GM18502 (cell line): Measurements from ENCODE around the gene MINDY4.

Experiments
- ATAC-seq: cut with Tn5 transposase; IDR thresholded peaks from one replicate; pipeline ENCODE4 v1.9.1; 2021; ENCODE audit warnings: mild to moderate bottlenecking; ENCODE audit not compliant: unreplicated experiment, poor library complexity

The MINDY4 gene

DNA sequence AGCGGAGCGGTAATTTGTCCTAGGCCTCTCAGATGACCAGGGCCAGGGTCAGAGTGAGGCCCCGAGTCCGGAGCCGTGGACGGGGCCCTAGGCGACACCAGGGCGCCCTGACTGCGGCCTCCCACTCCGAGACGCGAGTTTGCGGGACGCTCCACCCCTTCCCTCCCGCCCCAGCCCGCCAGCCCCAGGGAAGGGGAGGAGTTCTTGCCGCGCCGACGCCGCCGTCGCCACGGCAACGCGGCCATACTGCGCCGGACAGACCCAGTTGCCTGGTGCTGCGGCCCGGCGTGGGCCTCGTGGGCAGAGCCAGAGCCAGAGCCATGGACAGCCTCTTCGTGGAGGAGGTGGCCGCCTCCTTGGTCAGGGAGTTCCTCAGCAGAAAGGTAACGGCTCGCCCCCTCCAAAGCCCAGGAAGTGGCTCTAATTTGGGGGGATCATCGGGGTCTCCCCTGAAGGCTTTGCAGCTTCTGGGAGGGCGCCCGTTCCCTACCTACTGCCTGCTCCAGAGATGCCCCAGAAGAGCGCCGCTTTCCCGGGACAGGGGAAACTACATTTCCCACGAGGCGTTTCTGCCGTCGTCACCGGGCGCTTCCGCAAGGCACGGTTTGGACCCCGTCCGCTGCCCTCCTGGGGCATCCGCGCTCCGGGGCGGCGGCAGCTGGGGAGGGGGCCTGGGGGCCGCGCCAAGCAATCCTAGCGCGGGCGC lies at the start of gene MINDY4:
TSS of gene MINDY4 (plus strand) at position 244 of the 706 bp plus-strand sequence. CDS start at position 321, 77 bp downstream.
- ATAC-seq = peak; percentile 93

DNA sequence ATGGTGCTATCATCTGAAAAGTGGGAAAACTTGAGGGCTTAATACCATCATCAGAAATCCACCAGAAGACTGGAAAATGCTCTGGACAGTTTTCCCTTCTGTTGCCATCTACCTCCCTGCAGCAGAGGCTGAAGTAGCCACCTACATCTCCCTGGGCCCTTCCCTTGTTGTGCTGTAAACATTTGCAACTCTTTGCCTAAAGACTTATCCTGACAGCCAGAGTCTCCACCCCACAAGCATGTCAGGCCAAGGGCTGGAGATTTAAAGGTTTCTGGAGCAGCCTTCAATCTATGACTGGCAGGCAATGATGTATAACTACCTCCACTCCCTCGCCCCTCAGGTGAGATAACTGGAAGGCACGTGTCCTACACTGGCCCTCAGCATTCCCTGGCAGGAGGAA lies 49.0 kb upstream of the MINDY4 start:
- no peak for ATAC-seq

DNA sequence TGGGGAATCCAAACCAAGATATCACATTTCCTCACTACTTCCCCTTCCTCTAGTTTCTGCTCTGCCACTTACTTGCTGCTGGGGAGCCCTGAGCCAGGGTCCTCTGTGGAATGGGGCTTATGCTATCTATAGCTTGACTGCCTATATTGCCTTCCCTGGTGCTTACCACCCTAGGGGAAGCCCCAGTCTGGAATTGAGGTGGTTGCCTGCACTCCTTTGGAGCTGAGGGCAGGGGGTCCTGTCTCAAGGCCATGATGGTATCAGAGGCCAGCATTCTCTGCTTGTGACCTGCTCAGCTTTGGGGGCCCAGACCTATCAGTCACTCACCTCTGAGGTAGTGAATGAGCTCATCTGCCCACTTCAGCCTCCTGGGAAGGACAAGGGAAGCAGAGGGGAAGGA lies 48.5 kb upstream of the MINDY4 start:
- no peak for ATAC-seq

DNA sequence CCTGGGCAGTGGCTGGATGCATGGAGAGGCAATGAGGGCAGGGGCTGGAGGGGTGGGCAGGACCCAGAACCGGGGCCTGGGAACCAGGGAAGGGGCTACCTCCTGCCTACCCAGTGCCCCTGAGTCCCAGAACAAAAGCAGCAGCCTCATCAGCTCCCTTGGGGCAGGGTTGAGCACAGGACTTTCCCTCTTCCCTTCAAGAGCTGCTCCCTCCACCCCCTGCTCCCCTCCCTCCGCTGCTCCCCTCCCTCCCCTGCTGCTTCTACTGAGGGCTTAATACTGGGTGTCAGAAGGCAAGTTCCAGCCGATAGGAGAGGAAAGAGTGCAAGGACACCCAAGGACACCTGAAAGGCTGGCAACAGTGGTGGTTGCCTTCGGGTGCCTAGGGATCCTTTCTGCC lies 47.4 kb upstream of the MINDY4 start:
- ATAC-seq = no peak

DNA sequence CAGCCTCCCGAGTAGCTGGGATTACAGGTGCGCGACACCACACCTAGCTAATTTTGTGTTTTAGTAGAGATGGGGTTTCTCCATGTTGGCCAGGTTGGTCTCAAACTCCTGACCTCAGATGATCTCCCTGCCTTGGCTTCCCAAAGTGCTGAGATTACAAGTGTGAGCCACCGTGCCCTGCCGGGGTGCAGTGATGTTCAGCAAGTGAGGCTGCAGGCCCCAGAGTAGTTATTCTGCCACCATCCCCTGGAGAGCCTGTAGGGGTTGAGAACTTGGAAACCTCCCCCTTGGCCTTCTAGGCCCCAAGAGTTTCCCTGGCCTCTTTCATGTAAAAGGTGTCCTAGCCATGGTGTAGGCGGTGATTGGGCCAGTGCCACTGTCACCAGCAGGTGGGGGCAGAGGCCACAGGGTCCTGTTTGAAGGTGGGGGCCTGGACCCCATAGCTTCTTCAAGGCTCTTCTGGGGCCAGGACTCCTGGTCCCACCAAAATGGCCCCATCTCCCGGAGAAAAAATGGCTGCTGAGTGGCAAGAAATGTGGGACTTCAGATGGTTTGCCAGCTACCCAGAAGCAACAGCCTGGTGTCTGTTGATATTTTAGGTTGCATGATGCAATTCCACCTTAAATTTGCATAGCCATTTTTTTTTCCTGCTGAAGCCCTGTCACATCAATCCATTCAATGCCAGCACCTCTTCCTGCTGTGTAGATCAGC lies 44.8 kb upstream of the MINDY4 start:
- no peak for ATAC-seq

DNA sequence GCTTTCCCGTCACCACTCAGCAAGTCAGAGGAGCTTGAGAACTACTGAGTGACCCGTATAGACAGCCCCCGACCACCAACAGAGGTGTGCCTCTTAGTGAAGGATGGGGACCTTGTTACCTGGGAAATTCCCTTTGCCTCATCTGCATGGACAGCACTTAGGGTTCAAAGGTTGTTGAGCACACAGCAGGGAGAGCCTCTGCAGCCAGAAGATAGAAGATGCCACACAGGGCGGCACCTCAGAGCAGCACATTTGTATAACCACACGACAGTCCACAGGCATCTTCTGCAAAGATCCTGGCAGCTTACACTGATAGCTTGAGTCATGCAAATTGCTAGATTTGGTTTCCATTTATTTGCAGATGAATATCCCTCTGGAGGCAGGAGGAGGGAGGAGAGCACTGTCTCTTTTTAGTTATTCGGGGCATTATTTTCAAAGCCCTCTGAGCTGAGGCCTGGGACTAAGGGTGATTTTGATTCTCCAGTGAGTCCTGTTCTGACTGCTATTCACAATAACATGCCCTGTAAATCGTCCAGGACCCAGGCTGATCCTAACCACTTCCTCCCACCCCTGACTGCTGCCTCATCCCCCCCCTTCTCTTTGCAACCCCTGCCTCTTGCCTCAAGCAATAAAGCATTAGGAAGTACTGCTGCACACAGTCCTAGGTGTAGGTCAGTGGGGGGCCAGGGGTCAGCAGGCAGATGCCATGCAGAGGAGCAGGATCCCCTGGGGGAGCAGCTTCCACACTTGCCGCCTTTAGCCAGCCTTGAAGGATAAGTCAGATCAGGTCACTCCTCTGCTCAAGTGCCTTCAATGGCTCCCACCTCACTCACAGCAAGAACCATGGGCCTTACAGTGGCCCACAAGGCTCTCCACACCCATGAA lies 43.9 kb upstream of the MINDY4 start:
- ATAC-seq = peak; percentile 71

DNA sequence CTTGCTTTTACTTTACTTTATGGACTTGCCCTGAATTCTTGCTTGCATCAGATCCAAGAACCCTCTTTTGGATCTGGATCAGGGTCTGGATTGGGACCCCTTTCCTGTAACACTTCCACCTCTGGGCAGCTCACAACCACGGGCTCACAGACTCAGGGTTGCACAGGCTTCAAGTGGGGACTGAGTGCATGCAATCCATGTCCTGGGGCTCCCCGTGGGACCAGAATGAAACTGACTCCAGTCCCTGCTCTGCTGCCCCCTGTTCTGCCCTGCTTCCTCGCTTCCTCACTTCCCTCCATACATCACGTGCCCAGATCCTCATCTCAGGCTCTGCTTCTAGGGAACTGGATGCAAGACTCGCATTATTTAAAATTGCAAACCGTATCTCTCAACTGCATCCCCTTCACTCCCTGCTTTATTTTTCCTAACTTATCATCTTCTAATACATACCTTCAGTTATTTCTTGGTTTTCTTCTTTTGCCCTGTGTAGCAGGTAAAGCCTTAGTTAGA lies 42.6 kb upstream of the MINDY4 start:
- no peak for ATAC-seq

DNA sequence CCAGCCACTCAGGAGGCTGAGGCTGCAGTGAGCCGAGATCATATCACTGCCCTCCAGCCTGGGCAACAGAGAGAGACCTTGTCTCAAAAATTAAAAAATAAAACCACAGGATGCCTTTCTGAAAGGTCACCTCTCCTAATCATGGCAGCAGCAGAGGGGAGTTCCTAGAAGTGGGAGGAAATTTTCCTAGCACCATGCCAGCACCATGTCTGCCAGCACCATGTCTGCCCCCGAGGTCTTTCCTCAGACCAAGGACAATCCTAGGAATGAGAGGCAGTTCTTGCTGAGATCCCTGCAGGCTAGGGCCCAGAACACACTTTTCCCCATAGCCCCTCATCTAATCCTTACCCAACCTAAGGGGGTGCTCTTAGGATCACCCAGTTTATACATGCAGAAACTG lies 41.6 kb upstream of the MINDY4 start:
- ATAC-seq = no peak

DNA sequence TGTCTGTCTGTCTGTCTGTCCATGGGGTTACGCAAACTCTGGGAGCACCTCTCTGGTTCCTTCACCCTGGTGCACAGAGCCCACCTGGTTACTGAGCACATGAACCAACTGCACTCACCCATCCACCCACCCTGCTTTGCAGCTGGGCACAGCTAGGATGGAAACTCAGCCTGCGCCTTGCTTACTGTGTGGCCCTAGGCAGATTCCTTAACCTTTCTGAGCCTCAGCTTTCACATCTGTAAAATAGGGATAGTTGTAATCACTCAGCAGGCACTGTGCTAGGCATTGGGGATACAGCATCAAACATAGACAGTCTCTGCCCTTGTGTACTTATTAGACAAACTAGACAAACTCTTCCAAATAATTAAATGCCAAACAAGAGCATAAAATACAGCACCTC lies 41.1 kb upstream of the MINDY4 start:
- ATAC-seq = no peak

DNA sequence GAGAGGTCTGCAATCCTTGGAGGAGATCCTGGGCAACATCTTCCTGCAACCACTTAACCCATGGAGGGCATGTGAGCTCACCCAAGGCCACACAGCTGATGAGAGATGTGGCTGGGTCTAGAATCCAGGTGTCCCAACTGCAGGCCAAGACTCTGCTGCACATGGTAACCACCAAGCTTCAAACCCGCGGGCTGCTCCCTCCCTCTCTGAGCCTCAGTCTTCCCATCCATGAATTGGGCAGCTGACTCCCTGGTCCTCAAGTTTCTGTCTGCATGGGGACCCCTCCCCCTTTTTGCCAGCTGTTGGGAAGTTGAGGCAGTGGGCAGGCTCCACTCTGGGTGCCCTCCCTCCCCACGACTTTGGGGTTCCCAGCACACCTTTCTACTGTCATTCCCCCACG lies 40.2 kb upstream of the MINDY4 start:
- ATAC-seq = no peak

DNA sequence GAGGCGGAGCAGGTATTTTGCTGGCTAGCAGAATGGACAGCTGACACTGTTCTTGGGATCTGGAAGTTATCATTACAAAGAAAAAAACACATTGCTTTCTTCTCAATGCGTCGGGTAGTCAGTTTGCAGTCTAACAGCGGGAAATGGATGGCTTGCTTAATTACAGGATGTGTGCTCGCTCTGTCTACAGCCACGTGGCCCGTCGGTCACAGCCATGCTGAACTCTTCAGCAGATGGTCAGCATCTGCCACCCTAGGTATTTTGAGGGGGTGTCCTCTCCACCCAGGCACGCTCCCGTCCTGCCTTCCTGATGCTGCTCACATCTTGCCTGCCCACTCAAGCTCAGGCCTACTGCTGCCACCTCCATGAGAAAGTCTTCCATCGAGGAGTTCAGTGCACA lies 39.6 kb upstream of the MINDY4 start:
- no peak for ATAC-seq

DNA sequence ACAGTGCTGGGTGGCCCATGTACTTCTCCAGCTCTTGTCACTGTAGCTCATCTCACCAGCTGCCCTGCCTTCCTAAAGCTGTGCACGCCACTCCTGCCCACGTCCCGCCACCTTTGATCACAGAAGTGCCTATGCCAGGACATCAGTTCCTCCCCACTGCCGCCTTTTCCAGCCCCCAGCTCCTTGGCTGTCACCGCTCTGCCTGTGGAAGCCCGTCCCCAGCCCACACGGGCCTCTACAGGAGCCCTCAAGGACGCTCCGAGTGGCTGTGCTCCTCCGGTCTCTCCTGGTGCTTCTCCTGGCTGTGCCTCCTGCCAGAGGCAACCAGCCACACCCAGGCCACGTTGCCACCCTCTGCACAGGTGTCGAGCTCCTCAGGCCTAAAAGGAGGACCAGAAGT lies 38.6 kb upstream of the MINDY4 start:
- ATAC-seq = no peak

DNA sequence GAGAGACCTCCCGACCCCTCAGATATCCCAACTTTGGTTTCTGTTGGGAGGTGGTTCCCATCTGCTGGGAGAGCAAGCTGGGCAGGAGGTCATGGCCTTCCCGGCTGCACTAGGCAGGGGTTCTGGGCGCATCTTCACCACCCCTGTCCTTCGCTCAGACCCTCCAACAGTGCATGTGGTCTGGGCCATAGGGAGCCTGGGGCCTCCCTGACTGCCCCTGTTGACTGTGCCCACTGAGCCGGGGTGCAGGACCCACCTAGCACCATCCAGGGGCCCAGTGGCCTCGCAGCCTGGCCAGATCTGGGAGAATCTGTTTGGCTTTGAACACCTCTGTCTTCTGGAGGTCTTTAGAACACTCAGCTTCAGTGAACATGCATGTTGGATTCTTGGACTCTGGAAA lies 38.0 kb upstream of the MINDY4 start:
- no peak for ATAC-seq

DNA sequence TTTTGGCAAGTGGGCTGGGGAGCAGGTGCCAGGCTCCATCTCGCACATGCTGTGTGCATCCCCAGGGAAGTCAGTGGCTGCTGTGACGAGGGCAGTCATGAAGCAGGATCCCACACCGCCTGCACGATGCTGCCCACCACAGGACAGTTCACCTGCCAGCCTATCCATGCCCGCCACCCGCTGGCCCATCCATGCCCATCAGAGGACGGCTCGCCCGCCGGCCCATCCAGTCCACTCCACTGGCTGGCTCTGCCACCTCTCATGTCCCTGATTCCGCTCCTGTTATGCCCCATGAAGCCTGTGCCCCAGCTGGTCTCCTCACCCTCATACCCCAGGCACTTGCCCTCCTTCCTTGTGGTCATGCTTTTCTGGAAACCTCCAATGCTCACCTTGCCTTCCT lies 37.5 kb upstream of the MINDY4 start:
- no peak for ATAC-seq

DNA sequence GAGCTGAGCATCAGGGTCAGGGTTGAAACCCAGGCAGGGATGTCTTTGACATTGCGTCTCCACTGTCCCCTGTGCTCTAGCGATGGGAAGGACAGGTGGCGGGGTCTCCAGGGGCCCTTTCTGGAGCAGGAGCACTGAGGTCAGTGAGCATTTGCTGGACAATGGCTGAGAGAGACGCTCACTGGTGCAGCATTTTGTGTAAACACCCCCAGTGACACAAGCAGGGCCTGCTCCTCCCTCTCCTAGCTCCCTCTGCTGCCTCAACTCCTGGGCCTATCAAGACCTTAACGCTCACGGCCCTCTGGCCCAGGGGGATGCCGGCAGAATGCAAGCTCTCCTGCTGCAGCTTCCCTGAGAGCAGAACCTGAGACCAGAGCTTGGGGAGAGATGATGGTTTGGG lies 36.7 kb upstream of the MINDY4 start:
- no peak for ATAC-seq

DNA sequence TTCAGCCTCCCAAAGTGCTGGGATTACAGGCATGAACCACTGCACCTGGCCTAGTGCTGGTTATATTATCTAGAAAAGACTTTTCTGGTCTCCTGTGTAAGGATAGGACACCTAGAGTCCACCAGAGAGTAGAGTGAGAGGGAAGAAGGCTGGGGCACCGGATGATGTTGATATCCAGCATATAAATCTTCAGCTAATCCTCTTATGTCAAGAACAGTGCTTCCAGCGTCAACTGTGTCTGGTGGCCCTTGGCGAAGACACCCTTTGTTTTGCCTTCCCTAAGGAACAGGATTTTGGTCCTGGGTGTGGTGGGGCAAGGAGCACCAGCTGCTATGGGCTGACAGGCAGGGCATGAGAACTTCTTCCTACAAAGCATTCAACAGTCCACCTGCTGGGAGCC lies 35.6 kb upstream of the MINDY4 start:
- no peak for ATAC-seq

DNA sequence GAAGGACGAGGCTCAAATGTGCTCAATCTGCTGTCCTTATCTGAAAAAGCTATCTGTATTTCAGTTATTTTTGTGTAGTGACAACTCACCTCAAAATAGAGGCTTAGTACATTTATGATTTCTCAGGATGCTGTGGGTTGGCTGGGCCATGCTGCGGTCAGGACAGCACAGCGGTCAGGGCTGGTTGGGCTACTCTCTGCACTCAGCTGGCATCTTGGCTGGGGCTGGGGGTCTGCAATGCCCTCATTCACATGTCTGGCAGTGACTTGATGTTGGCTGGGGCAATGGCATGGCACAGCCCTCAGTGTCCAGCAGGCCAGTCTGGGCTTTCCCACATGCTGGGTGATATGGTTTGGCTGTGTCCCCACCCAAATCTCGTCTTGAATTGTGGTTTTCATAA lies 34.9 kb upstream of the MINDY4 start:
- ATAC-seq = no peak

DNA sequence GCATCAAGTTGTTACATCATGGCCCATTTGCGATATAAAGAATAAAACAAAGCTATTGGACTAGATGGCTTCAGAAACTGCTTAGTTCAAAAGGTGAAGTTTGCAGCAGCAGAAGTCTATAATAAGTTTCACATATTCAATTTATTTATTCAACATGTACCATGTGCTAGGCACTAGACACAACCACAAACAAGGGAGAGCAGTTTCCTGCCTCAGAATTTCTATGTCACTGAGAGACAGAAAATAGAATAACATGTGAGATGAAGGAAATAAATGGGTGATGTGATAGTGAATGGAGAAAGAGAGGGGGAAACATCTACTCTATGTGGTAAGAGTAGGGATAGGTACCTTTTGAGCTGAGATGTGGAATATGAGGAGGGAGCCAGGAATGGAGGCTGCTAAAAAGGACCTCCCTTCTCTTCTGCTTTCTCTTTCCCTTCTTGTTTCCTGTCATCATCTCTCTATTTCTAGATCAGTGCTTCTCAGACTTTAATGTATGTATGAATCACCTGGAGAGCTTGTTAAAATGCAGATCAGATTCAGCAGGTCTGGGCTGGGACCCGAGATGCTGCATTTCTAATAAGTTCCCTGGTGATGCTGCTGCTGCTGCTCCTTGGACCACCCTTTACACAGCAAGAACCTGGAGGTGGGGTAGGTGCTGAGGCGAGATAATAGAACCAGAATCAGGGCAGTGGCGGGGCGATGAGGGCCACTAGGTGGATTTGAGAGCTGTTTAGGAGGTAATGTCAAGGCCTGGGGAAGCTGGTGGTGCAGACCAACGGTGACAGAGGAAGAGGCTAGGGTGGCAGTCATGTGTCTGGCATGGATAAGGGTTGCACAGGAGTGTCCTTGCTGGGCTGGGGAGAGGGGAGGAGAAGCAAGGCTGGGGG lies 32.9 kb upstream of the MINDY4 start:
- no peak for ATAC-seq

DNA sequence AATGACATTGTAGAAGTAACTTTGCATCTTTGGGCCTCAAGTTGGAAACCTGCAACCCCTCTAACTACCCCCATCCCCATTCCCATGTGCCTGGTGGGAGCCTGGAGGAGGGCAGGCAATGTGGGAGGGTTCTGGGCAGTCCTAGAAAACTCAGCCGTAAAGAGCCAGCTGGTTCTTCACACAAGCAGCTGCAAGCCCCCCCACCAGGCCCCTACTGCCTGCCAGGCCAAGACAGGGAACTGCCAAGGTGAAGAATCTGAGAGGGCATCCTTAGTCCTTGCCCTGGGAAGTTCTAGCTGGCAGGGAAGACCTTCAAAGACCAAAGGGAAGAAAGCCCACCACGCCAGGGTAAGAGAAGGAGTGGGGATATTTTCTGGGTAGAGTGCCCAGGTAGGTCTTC lies 31.5 kb upstream of the MINDY4 start:
- no peak for ATAC-seq
